HG02938 (cell line): ENCODE measurements around the gene TMEM178B.
"Not testable (repeated sequence)": the region's sequence is repeated elsewhere in the genome, so short reads cannot be mapped to it uniquely, and the experiment has no call there.

Source experiments
- ATAC-seq: cut with Tn5 transposase; IDR thresholded peaks from one replicate; pipeline ENCODE4 v1.9.1; 2021; ENCODE audit warnings: mild to moderate bottlenecking, moderate library complexity; ENCODE audit not compliant: unreplicated experiment

The TMEM178B gene

GRCh38 chr7:141370650-141371049 lies 296.8 kb downstream of the TMEM178B start:
- ATAC-seq = no peak

GRCh38 chr7:141374425-141374824 lies 300.6 kb downstream of the TMEM178B start:
- ATAC-seq = no peak

GRCh38 chr7:141375442-141375841 lies 301.6 kb downstream of the TMEM178B start:
- ATAC-seq = no peak

GRCh38 chr7:141377906-141378305 lies 304.0 kb downstream of the TMEM178B start:
- ATAC-seq = no peak

GRCh38 chr7:141378405-141378804 lies 304.5 kb downstream of the TMEM178B start:
- no peak for ATAC-seq

GRCh38 chr7:141381794-141382427 lies 308.0 kb downstream of the TMEM178B start:
- no peak for ATAC-seq

- ATAC-seq = not testable (repeated sequence)
These were observed 309.5 kb downstream of the TMEM178B start for GRCh38 chr7:141383356-141383755.

- ATAC-seq = no peak
These were observed 313.0 kb downstream of the TMEM178B start for GRCh38 chr7:141386881-141387280.

GRCh38 chr7:141387521-141388217 lies 313.8 kb downstream of the TMEM178B start:
- ATAC-seq = no peak

- no peak for ATAC-seq
These were observed 315.4 kb downstream of the TMEM178B start for GRCh38 chr7:141389140-141389796.

GRCh38 chr7:141390339-141390738 lies 316.5 kb downstream of the TMEM178B start:
- no peak for ATAC-seq

- ATAC-seq = no peak
These were observed 319.2 kb downstream of the TMEM178B start for GRCh38 chr7:141393056-141393455.

- ATAC-seq = no peak
These were observed 323.6 kb downstream of the TMEM178B start for GRCh38 chr7:141397236-141398163.

- no peak for ATAC-seq
These were observed 326.5 kb downstream of the TMEM178B start for GRCh38 chr7:141400356-141400755.

- ATAC-seq = no peak
These were observed 328.6 kb downstream of the TMEM178B start for GRCh38 chr7:141402277-141402996.

GRCh38 chr7:141403846-141404245 lies 330.0 kb downstream of the TMEM178B start:
- not testable (repeated sequence) for ATAC-seq

- ATAC-seq = no peak
These were observed 332.5 kb downstream of the TMEM178B start for GRCh38 chr7:141406347-141406746.

GRCh38 chr7:141407893-141408292 lies 334.0 kb downstream of the TMEM178B start:
- ATAC-seq = no peak

- ATAC-seq = no peak
These were observed 334.6 kb downstream of the TMEM178B start for GRCh38 chr7:141408440-141408839.

- ATAC-seq = no peak
These were observed 335.4 kb downstream of the TMEM178B start for GRCh38 chr7:141409219-141409618.
